GM18858 (cell line): ENCODE data around the gene AQP9.
"Not testable (repeated sequence)": the region's sequence is repeated elsewhere in the genome, so short reads cannot be mapped to it uniquely, and the experiment has no call there.

Experiments
- ATAC-seq: cut with Tn5 transposase; IDR thresholded peaks from one replicate; pipeline ENCODE4 v1.9.1; 2021; ENCODE audit not compliant: unreplicated experiment

AQP9 gene

GRCh38 chr15:58138106-58138505 lies at the start of gene AQP9:
AQP9 (plus strand) TSS chr15:58138381; CDS start chr15:58138566, 185 bp downstream.
- ATAC-seq = no peak

GRCh38 chr15:58095415-58095814 lies 42.8 kb upstream of the AQP9 start:
- no peak for ATAC-seq

GRCh38 chr15:58096529-58097084 lies 41.6 kb upstream of the AQP9 start:
- ATAC-seq = no peak

GRCh38 chr15:58103482-58103881 lies 34.7 kb upstream of the AQP9 start:
- no peak for ATAC-seq

- no peak for ATAC-seq
These were observed 30.1 kb upstream of the AQP9 start for GRCh38 chr15:58108117-58108516.

- no peak for ATAC-seq
These were observed 28.8 kb upstream of the AQP9 start for GRCh38 chr15:58109419-58109818.

- ATAC-seq = no peak
These were observed 27.0 kb upstream of the AQP9 start for GRCh38 chr15:58110999-58111717.

- ATAC-seq = no peak
These were observed 26.5 kb upstream of the AQP9 start for GRCh38 chr15:58111718-58112104.

GRCh38 chr15:58113358-58113757 lies 24.8 kb upstream of the AQP9 start:
- not testable (repeated sequence) for ATAC-seq

GRCh38 chr15:58114388-58114787 lies 23.8 kb upstream of the AQP9 start:
- ATAC-seq = no peak

- ATAC-seq = no peak
These were observed 23.4 kb upstream of the AQP9 start for GRCh38 chr15:58114812-58115211.

- ATAC-seq = no peak
These were observed 22.5 kb upstream of the AQP9 start for GRCh38 chr15:58115692-58116091.

- no peak for ATAC-seq
These were observed 20.6 kb upstream of the AQP9 start for GRCh38 chr15:58117619-58118018.

- ATAC-seq = no peak
These were observed 19.9 kb upstream of the AQP9 start for GRCh38 chr15:58118272-58118671.

GRCh38 chr15:58119016-58119415 lies 19.2 kb upstream of the AQP9 start:
- no peak for ATAC-seq

GRCh38 chr15:58124585-58124984 lies 13.6 kb upstream of the AQP9 start:
- no peak for ATAC-seq

GRCh38 chr15:58125333-58125732 lies 12.8 kb upstream of the AQP9 start:
- no peak for ATAC-seq

GRCh38 chr15:58134886-58135285 lies 3.3 kb upstream of the AQP9 start:
- ATAC-seq = no peak

- ATAC-seq = no peak
These were observed 2.5 kb upstream of the AQP9 start for GRCh38 chr15:58135511-58136174.

GRCh38 chr15:58136731-58137130 lies 1.4 kb upstream of the AQP9 start:
- ATAC-seq = no peak

GRCh38 chr15:58137686-58138085 lies 495 bp upstream of the AQP9 start:
- no peak for ATAC-seq

GRCh38 chr15:58139276-58139988 lies 1.3 kb downstream of the AQP9 start:
- ATAC-seq = no peak
